Measurements from ENCODE around the gene DES. TPM values are rescaled to one million over a fixed set of nuclear protein-coding genes. Genes with fewer than 3 reads are reported as not detected.

DES gene
- total RNA-seq, 1 donor from 2014 or later, result not detected

GRCh38 chr2:219443697-219444023 lies 25.5 kb downstream of the DES start:
- Histone ChIP-seq H3K27me3 (ENCODE audit: control insufficient read depth, insufficient read depth, low read length) (no peaks in the 10 kb centered on the region), H3K36me3 (ENCODE audit: control insufficient read depth, insufficient read depth, low read length) (no peaks in the 10 kb centered on the region), H3K4me3 (ENCODE audit: low read depth, low read length) (no peak overlapping the region)
- TF ChIP-seq, protein P1, sequence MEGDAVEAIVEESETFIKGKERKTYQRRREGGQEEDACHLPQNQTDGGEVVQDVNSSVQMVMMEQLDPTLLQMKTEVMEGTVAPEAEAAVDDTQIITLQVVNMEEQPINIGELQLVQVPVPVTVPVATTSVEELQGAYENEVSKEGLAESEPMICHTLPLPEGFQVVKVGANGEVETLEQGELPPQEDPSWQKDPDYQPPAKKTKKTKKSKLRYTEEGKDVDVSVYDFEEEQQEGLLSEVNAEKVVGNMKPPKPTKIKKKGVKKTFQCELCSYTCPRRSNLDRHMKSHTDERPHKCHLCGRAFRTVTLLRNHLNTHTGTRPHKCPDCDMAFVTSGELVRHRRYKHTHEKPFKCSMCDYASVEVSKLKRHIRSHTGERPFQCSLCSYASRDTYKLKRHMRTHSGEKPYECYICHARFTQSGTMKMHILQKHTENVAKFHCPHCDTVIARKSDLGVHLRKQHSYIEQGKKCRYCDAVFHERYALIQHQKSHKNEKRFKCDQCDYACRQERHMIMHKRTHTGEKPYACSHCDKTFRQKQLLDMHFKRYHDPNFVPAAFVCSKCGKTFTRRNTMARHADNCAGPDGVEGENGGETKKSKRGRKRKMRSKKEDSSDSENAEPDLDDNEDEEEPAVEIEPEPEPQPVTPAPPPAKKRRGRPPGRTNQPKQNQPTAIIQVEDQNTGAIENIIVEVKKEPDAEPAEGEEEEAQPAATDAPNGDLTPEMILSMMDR (IDR thresholded peaks at IDR 0.05; ENCODE audit: insufficient read depth, low read length, severe bottlenecking), result no peak
- FAIRE-seq, result no peak
- DNase-seq (ENCODE audit: low read depth), result no peak

DNA sequence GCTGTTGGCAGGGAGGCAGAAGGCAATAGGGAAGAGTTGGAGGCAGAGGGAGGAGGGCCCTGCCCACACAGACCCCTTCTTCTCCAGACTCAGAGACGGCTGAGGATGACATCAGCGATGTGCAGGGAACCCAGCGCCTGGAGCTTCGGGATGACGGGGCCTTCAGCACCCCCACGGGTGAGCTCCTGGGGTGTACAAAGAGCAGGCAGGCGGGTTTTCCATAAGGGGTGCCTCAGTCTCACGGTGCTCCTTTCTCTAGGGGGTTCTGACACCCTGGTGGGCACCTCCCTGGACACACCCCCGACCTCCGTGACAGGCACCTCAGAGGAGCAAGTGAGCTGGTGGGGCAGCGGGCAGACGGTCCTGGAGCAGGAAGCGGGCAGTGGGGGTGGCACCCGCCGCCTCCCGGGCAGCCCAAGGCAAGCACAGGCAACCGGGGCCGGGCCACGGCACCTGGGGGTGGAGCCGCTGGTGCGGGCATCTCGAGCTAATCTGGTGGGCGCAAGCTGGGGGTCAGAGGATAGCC lies 26.5 kb downstream of the DES start:
- no peak for DNase-seq (ENCODE audit: low read depth)
- no peak for FAIRE-seq
- Histone ChIP-seq H3K27me3 (ENCODE audit: control insufficient read depth, insufficient read depth, low read length) (no peaks in the 10 kb centered on the region), H3K4me3 (ENCODE audit: low read depth, low read length) (no peak overlapping the region), H3K36me3 (ENCODE audit: control insufficient read depth, insufficient read depth, low read length) (no peaks in the 10 kb centered on the region)
- TF ChIP-seq, protein P1 (IDR thresholded peaks at IDR 0.05; ENCODE audit: insufficient read depth, low read length, severe bottlenecking), result no peak

DNA sequence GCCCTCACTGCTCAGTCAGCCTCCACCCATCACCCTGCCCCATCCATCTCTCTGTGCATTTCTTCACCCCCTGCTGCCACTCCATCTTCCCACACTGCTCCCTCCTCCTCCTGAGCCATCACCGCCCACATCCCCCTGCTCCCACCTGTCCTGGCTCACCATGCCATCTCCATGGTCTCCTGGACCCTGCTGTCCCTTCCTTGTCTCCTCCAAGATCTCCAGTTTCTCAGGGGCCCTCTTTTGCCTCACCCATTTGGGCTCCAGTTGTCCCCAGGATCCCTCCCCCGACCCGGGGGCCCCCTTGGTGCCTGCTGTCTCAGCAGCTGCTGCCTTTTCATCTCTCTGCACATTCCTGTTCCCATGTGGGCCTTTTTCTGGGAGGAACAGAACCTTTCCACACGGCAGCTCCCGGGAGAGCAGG lies 27.1 kb downstream of the DES start:
- H3K36me3 ChIP-seq (ENCODE audit: control insufficient read depth, insufficient read depth, low read length), result no peaks in the 10 kb centered on the region
- TF ChIP-seq, protein P1 (IDR thresholded peaks at IDR 0.05; ENCODE audit: insufficient read depth, low read length, severe bottlenecking), result no peak
- FAIRE-seq (no peak), DNase-seq (ENCODE audit: low read depth) (no peak)
- no peak overlapping the region for H3K4me3 ChIP-seq (ENCODE audit: low read depth, low read length)
- no peaks in the 10 kb centered on the region for H3K27me3 ChIP-seq (ENCODE audit: control insufficient read depth, insufficient read depth, low read length)

DNA sequence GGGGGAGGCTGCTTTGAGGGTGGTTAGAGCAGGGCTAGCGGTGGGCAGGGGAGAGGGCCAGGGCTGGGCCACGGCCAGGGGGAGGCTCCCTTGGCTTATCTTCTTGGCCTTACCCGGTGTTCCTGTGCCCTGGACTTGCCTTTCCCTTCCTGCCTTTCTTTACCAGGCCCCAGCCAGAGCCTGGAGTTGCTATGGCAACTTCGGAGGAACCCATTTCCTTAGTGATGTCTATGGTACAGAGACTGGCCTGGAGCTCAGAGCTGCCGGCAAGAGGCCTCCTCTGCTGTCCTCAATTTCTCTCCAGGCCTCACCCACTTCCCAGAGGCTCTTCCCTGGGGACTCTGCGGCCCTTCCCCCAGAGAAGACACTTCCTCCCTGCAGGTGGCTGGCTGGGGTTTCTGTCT lies 27.9 kb downstream of the DES start:
- no peak for FAIRE-seq
- TF ChIP-seq, protein P1 (IDR thresholded peaks at IDR 0.05; ENCODE audit: insufficient read depth, low read length, severe bottlenecking), result no peak
- Histone ChIP-seq H3K4me3 (ENCODE audit: low read depth, low read length) (no peak overlapping the region), H3K36me3 (ENCODE audit: control insufficient read depth, insufficient read depth, low read length) (no peaks in the 10 kb centered on the region), H3K27me3 (ENCODE audit: control insufficient read depth, insufficient read depth, low read length) (no peaks in the 10 kb centered on the region)
- DNase-seq (ENCODE audit: low read depth), result no peak

DNA sequence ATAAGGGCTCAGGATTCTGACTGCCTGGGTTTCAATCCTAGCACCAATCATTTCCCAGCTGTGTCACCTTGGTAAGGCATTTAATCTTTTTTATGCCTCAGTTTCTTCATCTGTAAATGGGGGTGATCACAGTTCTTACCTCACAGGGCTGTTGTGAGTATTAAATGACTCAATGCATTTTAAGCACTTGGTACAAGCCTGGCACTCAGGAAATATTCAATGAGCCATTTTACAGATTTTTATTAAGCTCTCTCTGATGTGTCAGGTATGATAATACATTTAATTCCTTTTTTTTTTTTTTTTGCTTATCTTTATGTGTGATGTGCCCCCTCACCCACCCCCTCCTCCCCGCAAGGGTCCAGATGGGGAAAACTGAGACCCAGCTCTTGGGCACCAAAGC lies 28.5 kb downstream of the DES start:
- Histone ChIP-seq H3K36me3 (ENCODE audit: control insufficient read depth, insufficient read depth, low read length) (no peaks in the 10 kb centered on the region), H3K4me3 (ENCODE audit: low read depth, low read length) (no peak overlapping the region), H3K27me3 (ENCODE audit: control insufficient read depth, insufficient read depth, low read length) (no peaks in the 10 kb centered on the region)
- DNase-seq (ENCODE audit: low read depth) (no peak), FAIRE-seq (no peak)
- TF ChIP-seq, protein P1 (IDR thresholded peaks at IDR 0.05; ENCODE audit: insufficient read depth, low read length, severe bottlenecking), result no peak
